HG03442 (cell line): ENCODE measurements around the gene TUBG1.
"Not testable (repeated sequence)": the region's sequence is repeated elsewhere in the genome, so short reads cannot be mapped to it uniquely, and the experiment has no call there.

Experiments used
- ATAC-seq: cut with Tn5 transposase; IDR thresholded peaks from one replicate; pipeline ENCODE4 v1.9.1; 2021; ENCODE audit warnings: mild to moderate bottlenecking, moderate library complexity; ENCODE audit not compliant: unreplicated experiment

The TUBG1 gene

GRCh38 chr17:42578282-42578869 is 31.1 kb upstream of the TUBG1 start:
- peak; percentile 49 for ATAC-seq

- no peak for ATAC-seq
Measured at GRCh38 chr17:42579794-42580551, 29.5 kb upstream of the TUBG1 start.

- no peak for ATAC-seq
Measured at GRCh38 chr17:42581744-42582270, 27.7 kb upstream of the TUBG1 start.

- no peak for ATAC-seq
Measured at GRCh38 chr17:42584880-42585279, 24.6 kb upstream of the TUBG1 start.

GRCh38 chr17:42585353-42585752 is 24.1 kb upstream of the TUBG1 start:
- no peak for ATAC-seq

GRCh38 chr17:42586514-42587230 is 22.8 kb upstream of the TUBG1 start:
- no peak for ATAC-seq

- ATAC-seq, result no peak
Measured at GRCh38 chr17:42590886-42591285, 18.6 kb upstream of the TUBG1 start.

- ATAC-seq, result no peak
Measured at GRCh38 chr17:42591411-42591810, 18.1 kb upstream of the TUBG1 start.

GRCh38 chr17:42596386-42596785 is 13.1 kb upstream of the TUBG1 start:
- ATAC-seq, result no peak

GRCh38 chr17:42598905-42599304 is 10.6 kb upstream of the TUBG1 start:
- ATAC-seq, result no peak

- no peak for ATAC-seq
Measured at GRCh38 chr17:42603318-42603717, 6.2 kb upstream of the TUBG1 start.

- ATAC-seq, result no peak
Measured at GRCh38 chr17:42607769-42608168, 1.7 kb upstream of the TUBG1 start.

GRCh38 chr17:42608305-42609181 is 940 bp upstream of the TUBG1 start:
- ATAC-seq, result peak; percentile 1

- ATAC-seq, result not testable (repeated sequence)
Measured at GRCh38 chr17:42609814-42610801, 625 bp downstream of the TUBG1 start.

GRCh38 chr17:42612013-42612412 is 2.5 kb downstream of the TUBG1 start:
- ATAC-seq, result no peak

GRCh38 chr17:42613699-42614295 is 4.3 kb downstream of the TUBG1 start:
- ATAC-seq, result no peak

GRCh38 chr17:42617956-42618431 is 8.5 kb downstream of the TUBG1 start:
- peak; percentile 11 for ATAC-seq

- ATAC-seq, result peak; percentile 69
Measured at GRCh38 chr17:42618442-42619150, 9.1 kb downstream of the TUBG1 start.
